HG03575 (cell line): ENCODE data around the gene EIF3A.
"Not testable (repeated sequence)": the region's sequence is repeated elsewhere in the genome, so short reads cannot be mapped to it uniquely, and the experiment has no call there.

ENCODE experiments used
- ATAC-seq: cut with Tn5 transposase; IDR thresholded peaks from one replicate; pipeline ENCODE4 v1.9.1; 2021; ENCODE audit not compliant: unreplicated experiment, insufficient number of reproducible peaks, low FRiP score; ENCODE audit errors: extremely low read depth

The EIF3A gene

DNA sequence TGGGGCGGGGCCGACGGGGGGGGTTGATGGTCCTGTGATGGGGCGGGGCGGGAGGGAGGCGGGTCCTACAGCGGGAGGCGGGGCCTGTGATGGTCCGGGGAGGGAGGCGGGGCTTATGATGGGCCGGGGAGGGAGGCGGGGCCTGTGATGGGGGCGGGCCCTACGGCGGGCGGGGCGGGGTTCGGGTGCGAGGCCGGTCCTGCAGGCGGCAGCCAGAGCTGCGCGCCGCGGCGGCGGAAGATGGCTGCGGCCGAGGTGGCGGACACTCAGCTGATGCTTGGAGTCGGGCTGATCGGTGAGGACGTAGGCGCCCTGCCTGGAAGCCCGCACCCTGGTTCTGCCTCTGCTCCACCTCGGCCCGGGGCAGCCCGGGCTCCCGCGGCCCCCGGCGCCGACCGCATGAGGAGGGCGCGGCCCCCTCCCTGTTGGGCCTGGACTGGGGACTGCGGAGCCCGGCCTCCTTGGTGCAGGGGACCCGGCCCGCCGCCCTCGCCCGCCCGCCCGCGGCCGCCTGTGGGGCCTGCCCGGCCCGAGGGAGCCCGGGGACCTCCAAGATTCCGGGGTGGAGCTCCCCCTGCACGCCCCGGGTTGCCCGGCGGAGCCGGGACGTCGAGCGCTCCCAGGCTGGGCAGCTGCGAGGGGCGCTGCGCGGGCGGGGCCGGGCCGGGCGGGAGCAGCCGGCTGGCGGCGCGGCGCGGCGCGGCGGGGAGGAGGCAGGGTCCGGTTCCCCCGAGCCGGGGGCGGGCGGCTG, 23.5 kb upstream of the EIF3A start, which contains the start of gene DENND10:
DENND10 (plus strand) TSS at position 211 of the 751 bp plus-strand sequence; CDS start at position 241, 30 bp downstream.
- no peak for ATAC-seq

DNA sequence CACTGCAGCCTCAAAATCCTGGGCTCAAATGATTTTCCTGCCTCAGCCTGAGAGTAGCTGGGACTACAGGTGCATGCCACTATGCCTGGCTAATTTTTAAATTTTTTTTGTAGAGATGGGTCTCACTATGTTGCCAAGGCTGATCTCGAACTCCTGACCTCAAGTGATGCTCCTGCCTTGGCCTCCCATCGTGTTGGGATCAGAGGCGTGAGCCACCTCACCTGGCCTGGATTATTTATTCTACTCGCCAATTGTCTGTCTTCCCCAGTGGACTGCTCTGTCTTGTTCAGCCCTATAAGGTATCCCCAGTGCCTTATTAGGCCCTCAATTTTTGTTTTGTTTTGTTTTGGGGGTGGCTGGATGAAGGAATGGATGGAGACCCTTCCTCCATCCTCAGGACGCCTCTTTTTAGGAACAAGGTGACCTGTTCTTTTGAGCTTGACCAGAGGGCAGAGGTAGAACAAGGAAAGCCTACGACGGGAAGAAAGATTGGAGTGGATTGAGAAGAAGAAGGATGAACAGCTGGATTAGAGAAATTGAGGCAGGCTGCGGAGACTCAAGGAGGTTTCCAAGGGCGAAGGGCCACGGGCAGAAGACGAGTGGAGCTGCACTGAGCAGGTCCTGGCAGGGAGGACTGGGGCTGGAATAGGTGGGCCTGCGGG, 22.8 kb upstream of the EIF3A start:
- no peak for ATAC-seq

DNA sequence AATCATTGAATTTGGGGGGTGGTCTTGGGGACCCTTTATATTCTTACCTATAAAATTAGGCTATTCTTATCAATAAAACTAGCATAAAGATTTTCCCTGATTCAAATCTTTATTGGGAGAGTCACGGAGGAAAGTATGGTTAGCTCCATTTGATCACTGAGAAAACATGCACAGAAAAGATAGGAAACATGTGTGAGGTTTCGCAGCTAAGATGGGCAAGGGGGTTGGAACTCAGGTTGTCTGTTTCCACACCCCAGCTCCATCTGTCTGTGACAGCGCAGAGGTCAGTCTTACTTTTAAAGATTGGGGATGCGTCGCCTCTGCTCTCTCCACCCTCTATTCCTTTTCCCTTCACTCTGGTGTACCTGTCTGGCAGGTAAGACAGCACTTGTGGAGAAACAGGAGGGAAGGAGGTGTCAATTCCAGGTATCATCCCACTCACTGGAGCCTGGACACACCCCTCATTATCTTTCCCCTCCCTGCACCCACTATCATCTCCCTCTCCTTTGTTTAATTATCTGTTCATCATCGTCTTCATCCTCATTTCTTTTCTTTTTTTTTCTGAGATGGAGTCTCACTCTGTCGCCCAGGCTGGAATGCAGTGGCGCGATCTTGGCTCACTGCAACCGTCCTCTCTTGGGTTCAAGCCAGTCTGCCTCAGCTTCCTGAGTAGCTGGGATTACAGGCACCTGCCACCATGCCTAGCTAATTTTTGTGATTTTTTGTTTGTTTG, 20.9 kb upstream of the EIF3A start:
- ATAC-seq = no peak

- no peak for ATAC-seq
These were observed 20.0 kb upstream of the EIF3A start for GRCh38 chr10:119100434-119101238.

DNA sequence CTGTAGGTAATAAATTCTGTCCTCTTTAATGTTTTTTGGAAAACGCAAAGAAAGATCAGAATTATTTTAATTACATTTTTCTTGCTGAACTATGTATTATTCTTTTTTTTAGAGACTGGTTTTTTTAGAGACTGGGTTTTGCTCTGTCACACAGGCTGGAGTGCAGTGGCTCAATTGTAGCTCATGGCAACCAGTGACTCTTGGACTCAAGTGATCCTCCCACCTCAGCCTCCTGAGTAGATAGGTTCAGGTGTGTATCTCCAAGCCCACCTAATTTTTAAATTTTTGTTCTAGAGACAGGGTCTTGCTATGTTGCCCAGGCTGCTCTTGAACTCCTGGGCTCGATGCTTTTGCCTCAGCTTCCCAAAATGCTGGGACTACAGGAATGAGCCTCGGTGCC, 18.0 kb upstream of the EIF3A start:
- ATAC-seq = no peak

GRCh38 chr10:119096641-119097415, 16.2 kb upstream of the EIF3A start:
- not testable (repeated sequence) for ATAC-seq

- no peak for ATAC-seq
These were observed 15.0 kb upstream of the EIF3A start for GRCh38 chr10:119095640-119096039.

DNA sequence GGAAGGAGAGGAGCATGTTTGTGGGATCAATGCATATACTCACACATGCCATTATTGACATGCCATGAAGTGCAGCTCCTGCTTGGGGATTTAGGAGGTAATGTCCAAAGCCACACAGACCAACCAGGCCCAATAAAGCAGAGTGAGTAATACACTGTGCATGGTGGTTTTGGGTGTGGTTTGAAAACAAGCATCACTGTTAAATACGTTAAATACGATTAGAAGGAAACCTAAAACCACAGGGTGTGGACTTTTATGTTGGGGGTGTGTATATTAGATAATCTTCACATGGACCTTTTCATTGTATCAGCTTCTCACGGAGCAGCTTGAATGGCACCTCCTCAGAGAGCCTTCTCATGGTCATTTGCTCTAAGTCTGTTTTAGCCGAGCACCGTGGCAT, 10.4 kb upstream of the EIF3A start:
- no peak for ATAC-seq

- ATAC-seq = no peak
These were observed 9.6 kb upstream of the EIF3A start for GRCh38 chr10:119090026-119090795.

GRCh38 chr10:119087271-119087882, 6.8 kb upstream of the EIF3A start:
- ATAC-seq = no peak

DNA sequence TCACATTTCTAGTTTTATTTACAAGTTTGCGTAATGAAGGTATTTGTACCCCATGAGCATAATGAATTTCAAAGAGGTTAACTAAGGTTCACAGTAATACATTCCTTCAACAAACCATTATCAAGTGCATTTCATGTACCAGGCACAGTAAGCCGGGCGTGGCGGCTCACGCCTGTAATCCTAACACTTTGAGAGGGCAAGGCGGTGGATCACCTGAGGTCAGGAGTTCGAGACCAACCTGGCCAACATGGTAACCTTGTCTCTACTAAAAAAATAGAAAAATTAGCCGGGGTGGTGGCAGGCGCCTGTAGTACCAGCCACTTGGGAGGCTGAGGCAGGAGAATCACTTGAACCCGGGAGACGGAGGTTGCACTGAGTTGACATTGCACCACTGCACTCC, 4.3 kb upstream of the EIF3A start:
- no peak for ATAC-seq

DNA sequence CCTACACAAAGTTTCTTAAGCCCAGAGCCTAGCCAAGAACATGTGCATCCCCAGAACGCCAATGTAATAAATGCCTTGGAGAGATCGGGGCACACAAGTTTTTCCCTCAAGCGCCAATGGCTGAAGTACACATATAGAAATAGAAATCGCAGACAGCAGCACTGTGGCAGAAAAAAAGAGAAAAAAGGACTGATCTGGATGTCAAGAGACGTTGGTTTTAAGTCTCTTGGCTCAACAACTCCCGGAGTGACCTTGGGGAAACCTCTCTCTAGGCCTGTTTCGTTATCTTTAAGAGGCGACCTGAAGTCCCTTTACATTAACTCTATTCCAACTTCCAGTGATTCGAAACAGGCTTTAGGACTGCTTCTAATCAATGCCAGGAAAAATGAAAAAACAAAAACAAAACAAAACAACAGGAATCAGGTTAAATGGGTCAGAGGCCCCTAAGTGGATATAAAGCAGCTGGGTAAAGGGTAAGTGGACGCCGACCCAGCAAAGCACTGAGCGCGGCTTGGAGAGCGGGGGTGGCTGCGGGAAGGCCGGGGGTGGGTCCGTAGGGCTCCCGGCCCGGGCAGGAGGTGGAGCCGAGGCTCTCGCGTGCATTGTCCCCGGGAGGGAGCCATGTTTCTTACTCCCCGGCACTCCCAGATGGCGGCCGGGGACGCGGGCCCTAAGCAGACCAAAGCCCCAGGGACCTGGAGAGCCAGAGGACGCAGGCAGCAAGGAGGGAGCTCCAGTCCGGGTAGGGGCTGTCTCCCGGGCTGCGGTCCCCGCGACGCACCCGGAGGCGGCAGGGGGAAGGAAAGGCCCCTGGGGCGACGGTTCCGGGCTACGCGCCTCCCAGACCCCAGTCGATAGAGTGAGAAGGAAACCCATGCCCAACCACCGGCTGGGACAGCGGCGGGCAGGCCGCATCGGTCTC, 757 bp downstream of the EIF3A start:
- ATAC-seq = peak; percentile 20

- no peak for ATAC-seq
These were observed 2.0 kb downstream of the EIF3A start for GRCh38 chr10:119078422-119079179.

GRCh38 chr10:119073584-119073983, 7.0 kb downstream of the EIF3A start:
- no peak for ATAC-seq

DNA sequence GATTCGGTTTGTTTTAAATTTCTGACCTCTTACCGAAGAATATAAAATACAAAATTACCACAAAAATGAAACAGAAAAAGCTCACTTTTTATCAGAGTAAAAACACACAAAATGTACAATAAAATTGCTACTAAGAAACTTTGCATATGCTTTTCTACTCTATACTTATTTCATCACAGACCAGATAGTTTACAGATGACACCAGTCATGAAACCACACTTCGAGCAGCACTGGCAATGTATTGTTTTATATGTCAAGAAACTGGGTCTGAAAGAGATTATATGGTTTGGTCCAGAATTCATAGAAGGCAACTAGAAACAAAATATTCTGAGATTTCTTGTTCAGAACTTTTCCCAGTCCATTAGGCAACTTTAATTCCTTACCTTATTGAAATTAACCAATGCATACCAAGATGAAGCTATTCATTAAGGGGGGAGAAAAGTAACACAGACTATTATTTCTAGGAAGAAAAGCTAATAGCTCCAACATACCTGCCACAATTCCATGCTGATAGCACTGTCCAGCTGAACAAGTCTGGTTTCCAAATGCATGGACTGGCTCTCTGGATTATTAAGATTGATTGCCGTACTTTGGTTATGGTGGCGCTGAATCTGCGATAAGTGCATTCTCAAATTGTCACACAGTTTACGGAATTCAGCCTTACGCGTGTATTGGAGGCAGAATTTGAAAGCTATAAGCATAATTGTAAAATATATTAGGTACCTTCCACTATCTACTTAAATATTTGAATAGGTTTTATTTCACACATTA, 10.0 kb downstream of the EIF3A start:
- no peak for ATAC-seq
